ENCODE data around the gene FABP7.
"Not testable (repeated sequence)": the region's sequence is repeated elsewhere in the genome, so short reads cannot be mapped to it uniquely, and the experiment has no call there.

Gene FABP7
- total RNA-seq = 0 reads per million in 4 donors

- no peak for DNase-seq
These were observed at the start of gene FABP7 for GRCh38 chr6:122779667-122780066. Gene FABP7 (plus strand): TSS chr6:122779716. CDS start chr6:122779795, 79 bp downstream.

- no peak for DNase-seq
These were observed 49.2 kb upstream of the FABP7 start for GRCh38 chr6:122730334-122730733.

DNA sequence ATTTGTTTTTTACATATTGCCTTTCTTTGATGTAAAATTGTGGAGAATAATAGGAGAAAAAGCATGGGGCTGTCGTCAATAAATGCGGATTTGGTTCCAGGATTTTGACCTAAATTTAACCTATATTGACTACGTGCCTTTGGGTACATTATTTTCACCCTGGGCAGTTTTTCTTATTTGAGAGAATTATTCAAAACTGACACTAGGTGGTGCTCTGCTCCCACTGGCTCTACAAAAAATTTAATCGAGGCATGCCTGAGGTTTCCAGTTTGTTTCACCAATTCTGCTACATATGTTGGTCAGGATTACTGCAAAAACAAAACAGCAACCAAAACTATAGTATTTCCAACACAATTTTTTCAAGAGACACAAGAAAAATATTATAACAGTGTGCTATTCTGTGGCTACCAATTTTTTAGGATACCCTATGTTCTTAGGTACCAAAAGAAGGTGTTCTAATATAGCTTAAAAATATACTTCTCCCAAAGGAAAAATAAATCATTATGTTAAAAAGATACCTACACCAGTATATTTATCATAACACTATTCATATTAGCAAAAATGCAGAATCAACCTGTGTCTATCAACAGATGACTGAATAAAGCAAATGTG lies 48.6 kb upstream of the FABP7 start:
- peak in 1 of 5 donors; percentile 5 for DNase-seq

- DNase-seq = no peak
These were observed 46.3 kb upstream of the FABP7 start for GRCh38 chr6:122733259-122733658.

DNA sequence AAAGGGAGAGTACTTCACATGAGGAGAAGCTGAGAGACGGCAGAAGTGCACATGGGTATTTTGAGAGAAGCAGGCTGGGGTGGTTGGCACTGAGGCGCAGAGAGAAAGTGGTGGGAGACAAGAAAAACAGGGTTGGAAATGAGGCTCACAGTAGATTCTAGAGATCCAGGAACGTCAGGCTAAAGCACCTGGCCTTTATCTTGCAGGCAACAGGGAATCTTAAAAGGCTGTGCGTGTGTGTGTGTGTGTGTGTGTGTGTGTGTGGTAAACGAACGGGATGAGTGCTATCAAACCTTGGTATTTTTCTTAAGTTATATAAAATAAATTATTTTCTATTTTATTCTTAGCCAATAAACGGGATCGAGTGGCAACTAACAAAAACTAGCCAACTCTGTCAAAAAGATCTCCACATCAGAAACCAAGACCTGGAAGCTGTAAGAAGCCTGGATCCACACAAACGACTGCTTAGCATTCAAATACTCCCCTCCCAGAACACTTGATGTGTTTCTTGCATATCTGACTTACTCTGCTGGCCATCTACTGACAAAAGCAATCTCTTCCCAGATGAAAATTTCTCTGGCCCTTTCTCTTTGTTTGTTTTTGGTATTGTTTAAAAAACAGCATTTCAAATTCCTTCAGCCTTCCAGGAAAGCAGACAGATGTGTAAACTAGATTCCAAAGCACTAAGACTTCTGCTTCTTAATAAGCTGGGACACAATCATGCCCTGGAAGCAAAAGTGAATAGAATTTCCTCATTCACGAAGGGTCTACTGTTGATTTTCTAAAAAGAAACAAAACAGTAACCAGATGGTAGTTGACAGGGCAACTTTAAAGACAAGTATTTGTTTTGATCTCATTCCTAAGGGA lies 44.8 kb upstream of the FABP7 start:
- DNase-seq = no peak

DNA sequence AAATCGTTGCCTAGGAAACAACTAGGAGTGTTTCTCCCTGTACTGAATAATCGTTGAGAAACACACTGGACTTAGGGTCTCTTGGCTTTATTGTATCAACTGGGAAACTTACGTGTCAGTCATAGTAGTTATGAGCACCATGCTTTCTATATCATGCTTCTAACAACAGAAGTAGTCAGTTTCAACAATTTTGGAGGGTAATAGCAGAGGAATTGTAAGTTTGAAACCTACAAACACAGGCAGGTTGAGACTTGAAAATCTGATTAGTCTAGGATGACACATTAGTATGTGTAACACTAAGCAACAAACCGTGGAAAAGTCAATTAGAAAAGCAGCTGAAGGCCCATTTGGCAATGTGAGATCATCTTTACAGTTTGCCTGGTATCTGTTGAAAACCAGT lies 43.9 kb upstream of the FABP7 start:
- no peak for DNase-seq

- no peak for DNase-seq
These were observed 43.4 kb upstream of the FABP7 start for GRCh38 chr6:122736163-122736562.

GRCh38 chr6:122736616-122737015 lies 42.9 kb upstream of the FABP7 start:
- no peak for DNase-seq

DNA sequence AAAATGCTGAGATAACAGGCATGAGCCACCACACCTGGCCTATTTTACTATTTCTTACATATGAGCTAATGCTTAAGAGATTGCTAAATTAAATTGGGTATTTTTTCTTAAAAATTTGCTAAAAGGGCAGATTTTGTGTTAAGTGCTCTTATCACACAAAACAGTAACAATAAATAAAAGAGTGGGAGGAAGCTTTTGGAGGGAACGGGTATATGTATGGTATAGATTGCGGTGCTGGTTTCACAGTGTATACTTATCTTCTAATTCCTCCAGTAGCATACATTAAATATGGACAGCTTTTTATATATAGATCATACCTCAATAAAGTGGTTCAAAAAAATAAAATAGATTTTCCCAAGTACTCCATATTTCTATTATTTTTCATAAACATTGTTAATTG lies 39.4 kb upstream of the FABP7 start:
- no peak for DNase-seq

GRCh38 chr6:122740936-122741335 lies 38.6 kb upstream of the FABP7 start:
- no peak for DNase-seq

DNA sequence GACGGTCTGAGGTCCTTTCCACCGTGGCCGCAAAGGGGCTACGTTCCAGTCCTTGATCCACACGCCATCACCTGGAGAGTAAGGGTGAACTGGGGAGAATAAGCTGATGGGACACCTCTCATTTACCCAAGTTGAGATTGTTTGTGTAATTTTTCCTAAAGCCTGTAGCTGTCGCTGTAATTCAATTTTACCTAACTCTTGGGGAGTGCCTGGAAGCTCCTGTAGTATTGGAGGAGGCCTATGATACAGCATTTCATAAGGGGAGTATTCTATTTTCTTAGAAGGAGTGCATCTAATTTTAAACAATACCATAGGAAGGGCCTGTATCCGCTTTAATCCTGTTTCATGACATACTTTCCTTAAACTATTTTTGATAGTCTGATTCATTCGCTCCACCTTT lies 35.3 kb upstream of the FABP7 start:
- DNase-seq = not testable (repeated sequence)

DNA sequence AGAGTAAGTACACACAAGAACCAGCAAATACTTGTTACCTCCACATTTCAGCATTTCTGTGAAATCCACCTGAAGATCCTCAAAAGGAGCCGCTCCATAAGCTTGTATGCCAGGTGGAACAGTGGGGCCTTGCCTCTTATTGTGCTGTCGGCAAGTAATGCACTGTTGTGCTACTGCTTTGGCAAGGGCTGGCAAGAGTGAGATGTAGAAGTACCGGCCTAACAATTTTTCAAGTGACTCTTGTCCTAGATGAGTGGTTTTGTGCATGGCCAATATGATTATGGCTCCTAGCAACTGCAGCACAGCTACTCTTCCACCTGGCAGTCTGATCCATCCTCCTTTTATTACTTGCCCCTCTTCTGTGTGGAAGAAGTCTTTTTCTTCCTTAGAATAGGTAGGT lies 34.7 kb upstream of the FABP7 start:
- not testable (repeated sequence) for DNase-seq

DNA sequence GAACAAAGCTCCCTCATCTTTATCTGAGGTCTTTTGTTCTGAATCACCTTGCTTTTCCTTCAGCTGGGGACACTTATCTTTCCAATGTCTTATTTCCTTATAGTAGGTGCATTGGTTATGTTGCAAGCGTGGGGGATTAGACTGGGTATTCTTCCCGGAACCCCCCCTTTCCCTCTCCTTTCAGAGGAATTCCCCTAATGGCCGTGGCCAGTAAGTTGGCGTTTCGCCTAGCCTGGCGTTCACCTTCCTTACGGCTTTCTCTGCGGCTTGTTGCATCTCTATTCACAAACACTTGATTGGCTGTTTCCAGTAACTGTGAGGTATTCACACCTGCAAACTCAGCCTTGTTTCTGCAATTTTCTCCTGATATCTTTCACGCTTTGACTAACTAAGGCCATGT lies 32.8 kb upstream of the FABP7 start:
- no peak for DNase-seq

DNA sequence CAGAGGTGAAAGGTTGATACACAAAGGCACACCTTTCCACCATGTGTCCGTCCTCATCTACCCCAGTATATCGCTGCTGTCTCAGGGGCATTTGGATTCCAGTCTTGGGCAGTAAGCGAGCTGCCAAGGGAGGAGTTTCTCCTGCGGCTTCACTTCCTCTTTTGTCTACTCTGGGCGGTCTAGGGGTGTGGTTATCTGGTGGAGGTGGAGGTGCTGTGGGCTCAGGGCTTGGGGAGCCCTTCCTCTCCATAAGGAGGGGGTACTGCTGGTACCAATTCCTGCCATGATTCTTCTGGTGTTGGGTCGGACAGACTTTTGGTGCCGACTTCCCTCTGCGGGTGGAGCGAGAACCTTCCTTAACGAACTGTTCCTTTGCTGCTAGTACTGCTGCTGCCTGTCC lies 31.9 kb upstream of the FABP7 start:
- no peak for DNase-seq

- DNase-seq = not testable (repeated sequence)
These were observed 30.6 kb upstream of the FABP7 start for GRCh38 chr6:122748945-122749344.

DNA sequence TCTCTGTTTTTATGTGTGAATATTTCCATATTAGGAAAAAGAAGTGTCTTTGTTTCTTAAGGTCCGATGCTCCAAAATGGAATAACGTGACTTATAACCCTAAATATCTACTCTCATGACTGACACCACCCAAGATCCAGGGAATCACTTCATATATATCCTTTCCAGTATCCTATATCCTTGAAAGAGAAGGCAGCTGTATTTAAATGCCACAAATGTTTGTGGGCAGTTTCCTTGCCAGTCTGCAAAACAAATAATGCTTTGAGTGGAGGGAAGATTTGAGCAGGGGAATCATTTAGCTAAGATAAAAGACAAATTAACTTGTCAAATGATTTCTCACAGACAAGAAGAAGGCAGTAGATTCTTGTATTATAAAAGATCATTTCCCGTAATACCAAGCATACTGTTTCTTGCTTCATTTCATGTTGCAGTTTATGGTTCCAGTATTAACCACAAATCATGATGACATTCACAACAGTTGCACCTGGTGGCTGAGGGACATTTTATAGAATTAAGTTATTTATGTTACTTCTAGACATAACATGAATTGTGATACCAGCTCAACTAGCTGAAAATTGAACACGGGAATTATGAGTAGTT lies 30.0 kb upstream of the FABP7 start:
- DNase-seq = no peak

- peak in 1 of 5 donors; percentile 4 for DNase-seq
These were observed 28.2 kb upstream of the FABP7 start for GRCh38 chr6:122751326-122751725.

DNA sequence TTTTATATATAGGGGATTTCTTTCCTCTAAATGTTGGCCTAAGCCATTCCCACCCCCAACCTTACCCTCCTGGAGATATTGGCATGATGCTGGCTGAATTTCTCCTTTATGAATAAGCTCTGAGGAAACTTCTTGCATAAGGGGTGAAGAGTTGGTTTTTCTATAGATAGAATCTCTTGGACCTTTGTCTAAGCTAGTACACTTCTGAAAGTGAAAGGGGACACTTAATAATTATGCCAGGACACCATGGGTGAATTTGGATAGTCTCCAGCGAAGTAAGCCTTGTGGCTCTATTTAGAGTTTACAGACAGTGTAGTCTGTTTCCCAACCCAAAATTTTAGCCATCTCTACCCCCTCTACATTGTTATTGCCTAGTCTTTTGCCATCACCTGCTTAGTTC lies 27.1 kb upstream of the FABP7 start:
- no peak for DNase-seq

GRCh38 chr6:122753000-122753687 lies 26.4 kb upstream of the FABP7 start:
- DNase-seq = no peak

GRCh38 chr6:122753688-122754056 lies 25.8 kb upstream of the FABP7 start:
- no peak for DNase-seq

- DNase-seq = no peak
These were observed 25.3 kb upstream of the FABP7 start for GRCh38 chr6:122754191-122754731.

DNA sequence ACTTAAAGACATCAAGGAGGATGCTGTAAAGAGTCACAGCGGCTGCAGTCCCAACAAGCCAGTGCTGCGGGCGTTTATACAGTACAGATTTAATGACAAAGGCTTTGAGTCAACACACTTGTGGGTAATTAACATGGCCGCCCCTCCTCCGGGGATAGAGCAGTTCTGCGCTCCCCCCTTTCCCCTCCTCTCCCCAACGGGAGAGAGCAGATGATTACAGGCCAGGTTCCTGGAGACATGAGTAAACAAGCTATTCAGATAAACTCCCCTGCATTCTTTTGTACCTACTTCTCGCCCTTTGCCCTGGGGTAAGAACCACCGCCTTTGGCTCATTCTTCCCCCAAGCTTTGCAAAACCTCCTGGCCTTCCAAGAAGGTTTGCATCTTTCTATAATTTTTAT lies 23.6 kb upstream of the FABP7 start:
- DNase-seq = no peak

- DNase-seq = peak in 1 of 5 donors; percentile 16
These were observed 20.6 kb upstream of the FABP7 start for GRCh38 chr6:122758927-122759334.

Data from T-helper 1 cell (primary cell).